Measurements from ENCODE around the gene PPP4R3C. TPM values are rescaled to one million over a fixed set of nuclear protein-coding genes. Genes with fewer than 3 reads are reported as not detected.
"Not testable (repeated sequence)": the region's sequence is repeated elsewhere in the genome, so short reads cannot be mapped to it uniquely, and the experiment has no call there.

Gene PPP4R3C
- total and polyA plus RNA-seq, 10 of the 15 experiments (the other 5 are each of a cell fraction or from before 2014, with no cell fraction given) = 0.24 TPM; not detected in 9

- TF ChIP-seq GATAD2B (conservative IDR thresholded peaks at IDR 0.05; ENCODE audit: low read depth) = no peak
- no peak for TF ChIP-seq EP300 (IDR thresholded peaks at IDR 0.05; ENCODE audit: borderline replicate concordance in 1 of 2, control insufficient read depth in 1 of 2, low read depth in 2 of 2, low read length in 2 of 2)
- no peak for TF ChIP-seq MTA3 (IDR thresholded peaks at IDR 0.05; ENCODE audit: borderline replicate concordance, low read length)
- no peak for TF ChIP-seq ZNF274 (IDR thresholded peaks at IDR 0.05; ENCODE audit: insufficient read depth, insufficient read length)
Measured at GRCh38 chrX:27465036-27465435, 1.9 kb upstream of the PPP4R3C start (continued).

- H3K4me2 ChIP-seq (ENCODE audit: control insufficient read depth, insufficient read depth); H3K36me3 ChIP-seq (ENCODE audit: control insufficient read depth in 2 of 2, insufficient read depth in 2 of 2, low read length in 1 of 2); FAIRE-seq; CTCF ChIA-PET; H3K9ac ChIP-seq (ENCODE audit: control insufficient read depth, insufficient read depth, low read length); ATAC-seq; DNase-seq (ENCODE audit: low read depth, low spot score); in situ Hi-C loops (cut with MboI); H4K20me1 ChIP-seq (ENCODE audit: control insufficient read depth, insufficient read depth); BruUV-seq (replicated peaks); H3K4me3 ChIP-seq; RAD21 ChIA-PET (ENCODE audit: unreplicated experiment); H3K4me1 ChIP-seq (ENCODE audit: control insufficient read depth, insufficient read depth, low read length); POLR2A ChIA-PET; H3K9me3 ChIP-seq (replicated peaks; ENCODE audit: control insufficient read depth, insufficient read depth, low read length); H2AFZ ChIP-seq (ENCODE audit: control insufficient read depth, low read depth, low read length); intact Hi-C loops (cut with micrococcal nuclease; ENCODE audit: unreplicated experiment); H3K79me2 ChIP-seq (ENCODE audit: control insufficient read depth, insufficient read depth, low read length); H3K27me3 ChIP-seq (replicated peaks in 1 of 2; ENCODE audit: control insufficient read depth in 2 of 2, insufficient read depth in 2 of 2, low read length in 1 of 2); H3K27ac ChIP-seq (ENCODE audit: control insufficient read depth, insufficient read depth); SMC1A ChIA-PET (ENCODE audit: uncharacterized antibody, unreplicated experiment): not testable (repeated sequence)
- WGBS (ENCODE audit: insufficient coverage, insufficient replicate concordance, low lambda C conversion rate, missing lambda C conversion rate) = 26% methylated on average over 5 of the region's 5 CpGs
Measured at GRCh38 chrX:27459129-27459528, 4.0 kb downstream of the PPP4R3C start.

DNA sequence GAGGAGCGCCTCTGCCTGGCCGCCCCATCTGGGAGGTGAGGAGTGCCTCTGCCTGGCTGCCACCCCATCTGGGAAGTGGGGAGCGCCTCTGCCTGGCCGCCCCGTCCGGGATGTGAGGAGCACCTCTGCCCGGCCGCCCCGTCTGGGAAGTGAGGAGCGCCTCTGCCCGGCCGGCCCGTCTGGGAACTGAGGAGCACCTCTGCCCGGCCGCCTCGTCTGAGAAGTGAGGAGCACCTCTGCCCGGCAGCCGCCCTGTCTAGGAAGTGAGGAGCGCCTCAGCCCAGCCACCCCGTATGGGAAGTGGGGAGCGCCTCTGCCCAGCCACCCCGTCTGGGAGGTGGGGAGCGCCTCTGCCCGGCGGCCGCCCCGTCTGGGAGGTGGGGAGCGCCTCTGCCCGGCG, 4.6 kb downstream of the PPP4R3C start:
- WGBS (ENCODE audit: insufficient coverage, insufficient replicate concordance, low lambda C conversion rate, missing lambda C conversion rate) = 78% methylated on average over 17 of the region's 30 CpGs
- FAIRE-seq; BruUV-seq (replicated peaks); H4K20me1 ChIP-seq (ENCODE audit: control insufficient read depth, insufficient read depth); DNase-seq (ENCODE audit: low read depth, low spot score); in situ Hi-C loops (cut with MboI); H3K79me2 ChIP-seq (ENCODE audit: control insufficient read depth, insufficient read depth, low read length); H3K9me3 ChIP-seq (replicated peaks; ENCODE audit: control insufficient read depth, insufficient read depth, low read length); H3K27ac ChIP-seq (ENCODE audit: control insufficient read depth, insufficient read depth); H3K27me3 ChIP-seq (replicated peaks in 1 of 2; ENCODE audit: control insufficient read depth in 2 of 2, insufficient read depth in 2 of 2, low read length in 1 of 2); intact Hi-C loops (cut with micrococcal nuclease; ENCODE audit: unreplicated experiment); H3K4me1 ChIP-seq (ENCODE audit: control insufficient read depth, insufficient read depth, low read length); RAD21 ChIA-PET (ENCODE audit: unreplicated experiment); H3K4me3 ChIP-seq; ATAC-seq; CTCF ChIA-PET; SMC1A ChIA-PET (ENCODE audit: uncharacterized antibody, unreplicated experiment); H3K36me3 ChIP-seq (ENCODE audit: control insufficient read depth in 2 of 2, insufficient read depth in 2 of 2, low read length in 1 of 2); H3K9ac ChIP-seq (ENCODE audit: control insufficient read depth, insufficient read depth, low read length); POLR2A ChIA-PET; H3K4me2 ChIP-seq (ENCODE audit: control insufficient read depth, insufficient read depth); H2AFZ ChIP-seq (ENCODE audit: control insufficient read depth, low read depth, low read length): not testable (repeated sequence)

All from GM12878 (cell line).